HEK293 (cell line): ENCODE measurements around the gene ZNF266.

ENCODE experiments used
- ZNF157 ChIP-seq: fragments of 450-650 bp; formaldehyde crosslinking; IDR thresholded peaks from 2 replicates; pipeline ENCODE4 v1.5.1; 2016; ENCODE audit warnings: missing biosample characterization, missing genetic modification characterization
- ZNF530 ChIP-seq: fragments of 450-650 bp; formaldehyde crosslinking; IDR thresholded peaks from 2 replicates; pipeline ENCODE4 v1.5.1; 2016; ENCODE audit warnings: low read depth, missing biosample characterization, missing genetic modification characterization
- ZNF585B ChIP-seq: fragments of 450-650 bp; formaldehyde crosslinking; IDR thresholded peaks from 2 replicates; pipeline ENCODE4 v1.5.1; 2016; ENCODE audit warnings: missing biosample characterization, missing genetic modification characterization
- TF ChIP-seq, protein P1 (sequence below): fragments of 450-650 bp; formaldehyde crosslinking; IDR thresholded peaks from 2 replicates; pipeline ENCODE4 v1.5.1; 2016; ENCODE audit warnings: missing biosample characterization, missing genetic modification characterization

DNA sequence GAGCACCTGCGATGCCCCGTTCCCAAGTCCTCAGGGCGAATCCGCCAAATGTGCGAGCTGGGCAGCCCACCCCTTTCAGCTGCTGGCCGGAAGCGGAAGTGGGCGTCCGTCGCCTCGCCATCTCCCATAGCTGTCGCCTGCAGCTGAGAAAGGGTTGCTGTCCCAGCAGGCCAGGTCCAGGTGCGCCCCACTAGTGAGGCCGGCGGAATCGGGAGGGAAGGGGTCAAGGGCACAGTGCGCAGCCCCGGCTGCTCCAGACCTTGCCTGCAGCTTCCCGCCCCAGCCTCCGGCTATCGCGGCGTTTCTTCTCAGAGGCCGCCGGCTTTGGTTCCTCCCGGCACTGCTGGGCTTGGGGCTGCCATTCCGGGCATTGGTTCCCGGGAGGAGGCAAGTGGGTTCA is 72.5 kb downstream of the ZNF266 start, which contains the start of gene ZNF177:
- TF ChIP-seq, protein P1, sequence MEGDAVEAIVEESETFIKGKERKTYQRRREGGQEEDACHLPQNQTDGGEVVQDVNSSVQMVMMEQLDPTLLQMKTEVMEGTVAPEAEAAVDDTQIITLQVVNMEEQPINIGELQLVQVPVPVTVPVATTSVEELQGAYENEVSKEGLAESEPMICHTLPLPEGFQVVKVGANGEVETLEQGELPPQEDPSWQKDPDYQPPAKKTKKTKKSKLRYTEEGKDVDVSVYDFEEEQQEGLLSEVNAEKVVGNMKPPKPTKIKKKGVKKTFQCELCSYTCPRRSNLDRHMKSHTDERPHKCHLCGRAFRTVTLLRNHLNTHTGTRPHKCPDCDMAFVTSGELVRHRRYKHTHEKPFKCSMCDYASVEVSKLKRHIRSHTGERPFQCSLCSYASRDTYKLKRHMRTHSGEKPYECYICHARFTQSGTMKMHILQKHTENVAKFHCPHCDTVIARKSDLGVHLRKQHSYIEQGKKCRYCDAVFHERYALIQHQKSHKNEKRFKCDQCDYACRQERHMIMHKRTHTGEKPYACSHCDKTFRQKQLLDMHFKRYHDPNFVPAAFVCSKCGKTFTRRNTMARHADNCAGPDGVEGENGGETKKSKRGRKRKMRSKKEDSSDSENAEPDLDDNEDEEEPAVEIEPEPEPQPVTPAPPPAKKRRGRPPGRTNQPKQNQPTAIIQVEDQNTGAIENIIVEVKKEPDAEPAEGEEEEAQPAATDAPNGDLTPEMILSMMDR (tag by site-specific recombination) = no peak
- TF ChIP-seq ZNF585B (tag by site-specific recombination) (no peak), ZNF530 (no peak), ZNF157 (tag by site-specific recombination) (no peak)
